SU-DHL-6 (cell line): ENCODE data around the gene SLC16A13.

Experiments
- EZH2phosphoT487 ChIP-seq: fragments of 200-600 bp; sonication (generic), shearing (Covaris generic); conservative IDR thresholded peaks from 2 replicates; pipeline ENCODE4 v1.6.1; 2018; ENCODE audit warnings: mild to moderate bottlenecking, antibody characterized with exemption, low read length, moderate library complexity, mixed read lengths
- TF ChIP-seq, protein P1 (sequence below): fragments of 200-600 bp; sonication (generic); IDR thresholded peaks from one replicate; pipeline ENCODE4 v1.5.1; 2017; ENCODE audit warnings: antibody characterized with exemption, mild to moderate bottlenecking, low read length, moderate library complexity; ENCODE audit not compliant: insufficient read depth, poor library complexity, severe bottlenecking

DNA sequence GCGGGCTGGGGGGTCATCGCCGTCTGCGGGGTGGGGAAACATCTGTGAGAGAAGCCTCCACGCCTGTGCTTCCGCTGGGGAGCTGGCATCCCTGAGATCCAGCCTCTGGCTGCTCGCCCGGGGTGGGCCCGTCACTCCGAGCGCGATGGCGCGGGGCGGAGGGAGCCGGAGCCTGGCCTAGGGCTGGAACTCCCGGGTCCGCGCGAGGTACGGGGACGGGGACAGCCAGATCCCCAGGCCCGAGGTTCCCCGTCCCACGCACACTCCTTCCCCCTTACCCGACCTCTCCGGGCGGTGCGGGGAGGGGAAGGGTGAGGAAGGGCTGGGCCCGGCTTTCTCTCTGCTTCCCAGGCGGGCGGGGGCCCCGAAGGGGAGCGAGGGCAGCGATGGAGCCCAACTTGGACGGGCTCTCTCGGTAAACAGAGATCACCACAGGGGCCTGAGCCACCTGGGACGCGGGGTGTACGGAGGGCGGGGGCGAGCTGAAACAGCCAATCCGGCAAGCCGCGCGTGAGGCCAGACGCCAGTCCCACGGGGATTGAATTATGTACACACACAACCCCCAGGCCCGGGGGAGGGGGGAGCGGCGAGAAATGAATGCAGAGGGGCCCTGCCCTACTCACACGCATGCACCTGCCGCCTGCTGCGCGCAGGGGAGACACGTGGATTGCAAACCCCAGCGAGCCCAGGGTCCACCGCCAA is 7.8 kb downstream of the SLC16A13 start, which contains the start of gene SLC16A11:
- TF ChIP-seq, protein P1, sequence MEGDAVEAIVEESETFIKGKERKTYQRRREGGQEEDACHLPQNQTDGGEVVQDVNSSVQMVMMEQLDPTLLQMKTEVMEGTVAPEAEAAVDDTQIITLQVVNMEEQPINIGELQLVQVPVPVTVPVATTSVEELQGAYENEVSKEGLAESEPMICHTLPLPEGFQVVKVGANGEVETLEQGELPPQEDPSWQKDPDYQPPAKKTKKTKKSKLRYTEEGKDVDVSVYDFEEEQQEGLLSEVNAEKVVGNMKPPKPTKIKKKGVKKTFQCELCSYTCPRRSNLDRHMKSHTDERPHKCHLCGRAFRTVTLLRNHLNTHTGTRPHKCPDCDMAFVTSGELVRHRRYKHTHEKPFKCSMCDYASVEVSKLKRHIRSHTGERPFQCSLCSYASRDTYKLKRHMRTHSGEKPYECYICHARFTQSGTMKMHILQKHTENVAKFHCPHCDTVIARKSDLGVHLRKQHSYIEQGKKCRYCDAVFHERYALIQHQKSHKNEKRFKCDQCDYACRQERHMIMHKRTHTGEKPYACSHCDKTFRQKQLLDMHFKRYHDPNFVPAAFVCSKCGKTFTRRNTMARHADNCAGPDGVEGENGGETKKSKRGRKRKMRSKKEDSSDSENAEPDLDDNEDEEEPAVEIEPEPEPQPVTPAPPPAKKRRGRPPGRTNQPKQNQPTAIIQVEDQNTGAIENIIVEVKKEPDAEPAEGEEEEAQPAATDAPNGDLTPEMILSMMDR, result no peak
- no peak for TF ChIP-seq EZH2phosphoT487
